NCI-H2196 treated with DMSO at 0.1 percent for 48 hours (cell line): Measurements from ENCODE around the gene STYXL1.
A peak's percentile ranks its signal among the peaks of the same experiment; 100 is the strongest.
"Not testable (repeated sequence)": the region's sequence is repeated elsewhere in the genome, so short reads cannot be mapped to it uniquely, and the experiment has no call there.

ENCODE experiments used
- DNase-seq: peaks from one replicate; lab custom pipeline; 2025; ENCODE audit not compliant: unreplicated experiment; lab: John Stamatoyannopoulos, UW

The STYXL1 gene

GRCh38 chr7:76040126-76040525 is 7.7 kb downstream of the STYXL1 start:
- DNase-seq, result no peak

- DNase-seq, result no peak
These were observed 10.5 kb downstream of the STYXL1 start for GRCh38 chr7:76037310-76037709.

GRCh38 chr7:76031964-76032363 is 15.8 kb downstream of the STYXL1 start:
- no peak for DNase-seq

- DNase-seq, result not testable (repeated sequence)
These were observed 18.1 kb downstream of the STYXL1 start for GRCh38 chr7:76029682-76030081.

GRCh38 chr7:76023002-76023401 is 24.8 kb downstream of the STYXL1 start:
- DNase-seq, result no peak

GRCh38 chr7:76022026-76022780 is 25.6 kb downstream of the STYXL1 start:
- DNase-seq, result no peak

GRCh38 chr7:76020031-76020714 is 27.6 kb downstream of the STYXL1 start:
- DNase-seq, result peak; percentile 51

- DNase-seq, result not testable (repeated sequence)
These were observed 29.3 kb downstream of the STYXL1 start for GRCh38 chr7:76018520-76018919.

- DNase-seq, result no peak
These were observed 31.4 kb downstream of the STYXL1 start for GRCh38 chr7:76016191-76016947.

- no peak for DNase-seq
These were observed 36.3 kb downstream of the STYXL1 start for GRCh38 chr7:76011442-76011861.

GRCh38 chr7:76009672-76010600 is 37.9 kb downstream of the STYXL1 start:
- DNase-seq, result no peak

GRCh38 chr7:76008156-76008687 is 39.6 kb downstream of the STYXL1 start:
- no peak for DNase-seq

- DNase-seq, result not testable (repeated sequence)
These were observed 42.8 kb downstream of the STYXL1 start for GRCh38 chr7:76005004-76005403.

- no peak for DNase-seq
These were observed 44.4 kb downstream of the STYXL1 start for GRCh38 chr7:76003351-76003750.

GRCh38 chr7:76002822-76003221 is 45.0 kb downstream of the STYXL1 start:
- no peak for DNase-seq

- no peak for DNase-seq
These were observed 45.7 kb downstream of the STYXL1 start for GRCh38 chr7:76002139-76002538.

- DNase-seq, result no peak
These were observed 47.2 kb downstream of the STYXL1 start for GRCh38 chr7:76000566-76000965.

GRCh38 chr7:75998038-75998437 is 49.8 kb downstream of the STYXL1 start:
- DNase-seq, result no peak

GRCh38 chr7:75996476-75996875 is 51.3 kb downstream of the STYXL1 start:
- DNase-seq, result no peak

GRCh38 chr7:75995996-75996395 is 51.8 kb downstream of the STYXL1 start:
- DNase-seq, result no peak
